Subcutaneous abdominal adipose tissue (tissue), 5 donors: ENCODE measurements around the gene CLSTN1.
"Not testable (repeated sequence)": the region's sequence is repeated elsewhere in the genome, so short reads cannot be mapped to it uniquely, and the experiment has no call there.

Source experiments
- H3K27ac ChIP-seq: one replicate; pipeline ENCODE4 v1.7.0; 2013; ENCODE audit warnings: low read depth, mild to moderate bottlenecking, inconsistent platforms, low read length, moderate library complexity
- H3K27me3 ChIP-seq, 5 donors: one replicate each; pipeline ENCODE4 v1.7.0; 2013; ENCODE audit warnings: low read length in 5 of 5, inconsistent platforms in 1 of 5; ENCODE audit not compliant: control insufficient read depth in 5 of 5, insufficient read depth in 4 of 5
- H3K36me3 ChIP-seq, 5 donors: one replicate each; pipeline ENCODE4 v1.7.0; 2013; ENCODE audit warnings: low read length in 5 of 5; ENCODE audit not compliant: control insufficient read depth in 5 of 5, insufficient read depth in 5 of 5
- H3K4me1 ChIP-seq, 5 donors: one replicate each; pipeline ENCODE4 v1.7.0; 2013; ENCODE audit warnings: low read length in 5 of 5, mild to moderate bottlenecking in 3 of 5, moderate library complexity in 1 of 5; ENCODE audit not compliant: control insufficient read depth in 5 of 5, insufficient read depth in 5 of 5
- H3K4me3 ChIP-seq, 5 donors: one replicate each; pipeline ENCODE4 v1.7.0; 2013; ENCODE audit warnings: low read length in 5 of 5, low read depth in 1 of 5
- H3K9ac ChIP-seq, 5 donors: one replicate each; pipeline ENCODE4 v1.7.0; 2013; ENCODE audit warnings: low read length in 5 of 5, mild to moderate bottlenecking in 4 of 5, moderate library complexity in 3 of 5
- H3K9me3 ChIP-seq, 5 donors: one replicate each; pipeline ENCODE4 v1.7.0; 2013; ENCODE audit warnings: low read length in 5 of 5; ENCODE audit not compliant: control insufficient read depth in 5 of 5
- donor health status: healthy.
- donor health status: healthy.
- donor health status: healthy.
- donor health status: healthy.
- donor health status: healthy.

Gene CLSTN1

DNA sequence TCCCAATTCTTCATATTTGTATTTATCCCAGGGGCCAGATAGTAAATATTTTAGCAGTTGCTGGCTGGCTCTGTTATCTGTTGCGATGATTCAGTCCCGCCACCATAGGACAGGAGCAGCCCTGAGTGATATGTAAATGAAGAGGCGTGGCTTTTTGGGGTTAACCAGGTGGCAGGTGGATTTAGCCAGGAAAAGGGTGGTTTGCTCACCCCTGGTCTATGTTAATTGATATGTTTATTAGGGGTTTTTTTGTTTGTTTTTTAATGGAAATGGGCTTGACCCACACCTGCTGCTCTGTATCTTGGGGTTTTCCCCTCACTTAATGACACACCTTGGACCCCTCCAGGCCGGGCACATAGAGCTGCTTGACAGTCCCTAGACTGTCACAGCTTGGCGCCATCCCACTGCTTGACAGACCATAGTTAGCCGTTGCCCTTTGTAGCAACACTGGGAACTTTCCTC lies 109.5 kb downstream of the CLSTN1 start:
- H3K36me3 ChIP-seq: peaks cover 0 to 52% (median 22%) of the 10 kb centered on the region in 5 donors
- peaks cover 0 to 23% (median 8%) of the 10 kb centered on the region in 5 donors for H3K4me1 ChIP-seq
- no peaks in the 10 kb centered on the region for H3K9me3 ChIP-seq
- H3K27ac ChIP-seq: no peak overlapping the region
- no peak overlapping the region for H3K4me3 ChIP-seq
- H3K27me3 ChIP-seq: no peaks in the 10 kb centered on the region
- no peak overlapping the region for H3K9ac ChIP-seq

DNA sequence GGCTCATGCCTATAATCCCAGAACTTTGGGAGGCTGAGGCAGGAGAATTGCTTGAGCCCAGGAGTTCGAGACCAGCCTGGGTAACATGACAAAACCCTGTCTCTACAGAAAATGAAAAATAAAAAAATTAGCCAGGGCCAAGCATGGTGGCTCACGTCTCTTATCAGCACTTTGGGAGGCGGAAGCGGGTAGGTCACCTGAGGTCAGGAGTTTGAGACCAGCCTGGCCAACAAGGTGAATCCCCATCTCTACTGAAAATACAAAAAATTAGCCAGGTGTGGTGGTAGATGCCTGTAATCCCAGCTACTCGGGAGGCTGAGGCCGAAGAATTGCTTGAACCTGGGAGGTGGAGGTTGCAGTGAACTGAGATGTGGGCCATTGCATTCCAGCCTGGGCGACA lies 111.0 kb downstream of the CLSTN1 start:
- H3K4me3 ChIP-seq, H3K27me3 ChIP-seq, H3K27ac ChIP-seq, H3K9me3 ChIP-seq, H3K9ac ChIP-seq: not testable (repeated sequence)
- Histone ChIP-seq H3K4me1 (peaks cover 0 to 10% (median 2%) of the 10 kb centered on the region in 5 donors), H3K36me3 (peaks cover 0 to 42% (median 22%) of the 10 kb centered on the region in 5 donors)

DNA sequence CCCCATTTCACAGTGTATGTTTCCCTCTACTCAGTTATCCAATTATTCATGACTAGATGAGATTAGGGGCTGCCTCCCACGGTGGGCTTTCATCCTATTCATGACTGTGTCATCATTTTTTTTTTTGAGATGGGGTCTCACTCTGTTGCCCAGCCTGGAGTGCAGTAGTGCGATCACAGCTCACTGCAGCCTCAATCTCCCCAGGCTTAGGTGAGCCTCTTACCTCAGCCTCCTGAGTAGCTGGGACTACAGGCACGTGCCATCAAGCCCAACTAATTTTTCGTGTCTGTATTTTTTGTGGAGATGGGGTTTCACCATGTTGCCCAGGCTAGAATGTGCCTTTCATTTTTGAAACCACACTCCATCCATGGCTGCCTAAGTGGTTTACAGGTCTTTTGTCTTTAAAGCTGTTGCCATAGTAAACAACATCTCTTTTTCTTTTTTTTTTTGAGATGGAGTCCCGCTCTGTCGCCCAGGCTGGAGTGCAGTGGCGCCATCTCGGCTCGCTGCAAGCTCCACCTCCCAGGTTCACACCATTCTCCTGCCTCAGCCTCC lies 112.2 kb downstream of the CLSTN1 start:
- Histone ChIP-seq H3K9me3 (no peaks in the 10 kb centered on the region), H3K27me3 (no peaks in the 10 kb centered on the region), H3K4me3 (no peak overlapping the region), H3K9ac (no peak overlapping the region), H3K36me3 (peaks cover 0 to 36% (median 18%) of the 10 kb centered on the region in 5 donors), H3K4me1 (no peaks in the 10 kb centered on the region), H3K27ac (no peak overlapping the region)

DNA sequence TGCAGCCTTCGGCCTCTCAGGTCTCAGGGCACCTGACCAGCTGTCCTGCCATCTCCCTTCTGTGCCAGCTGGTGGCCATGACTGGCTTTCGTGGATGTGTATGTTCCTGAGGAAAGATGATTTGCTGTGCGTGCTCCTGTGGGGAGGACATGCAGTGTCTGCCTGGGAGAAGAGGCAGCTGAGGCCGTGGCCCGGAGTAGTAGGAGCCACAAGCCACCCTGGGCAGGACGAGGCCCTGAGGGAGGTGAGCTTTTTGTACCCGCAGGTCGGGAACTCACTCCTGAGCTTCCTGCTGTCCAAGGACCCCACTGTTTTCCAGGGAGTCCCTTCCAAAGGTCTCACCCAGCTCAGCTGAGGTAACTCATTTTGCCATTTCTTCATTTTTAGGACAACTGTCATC lies 113.7 kb downstream of the CLSTN1 start:
- Histone ChIP-seq H3K4me1 (no peaks in the 10 kb centered on the region), H3K27ac (no peak overlapping the region), H3K36me3 (peaks cover 0 to 22% (median 10%) of the 10 kb centered on the region in 5 donors), H3K9ac (no peak overlapping the region), H3K9me3 (no peaks in the 10 kb centered on the region), H3K4me3 (no peak overlapping the region), H3K27me3 (no peaks in the 10 kb centered on the region)

DNA sequence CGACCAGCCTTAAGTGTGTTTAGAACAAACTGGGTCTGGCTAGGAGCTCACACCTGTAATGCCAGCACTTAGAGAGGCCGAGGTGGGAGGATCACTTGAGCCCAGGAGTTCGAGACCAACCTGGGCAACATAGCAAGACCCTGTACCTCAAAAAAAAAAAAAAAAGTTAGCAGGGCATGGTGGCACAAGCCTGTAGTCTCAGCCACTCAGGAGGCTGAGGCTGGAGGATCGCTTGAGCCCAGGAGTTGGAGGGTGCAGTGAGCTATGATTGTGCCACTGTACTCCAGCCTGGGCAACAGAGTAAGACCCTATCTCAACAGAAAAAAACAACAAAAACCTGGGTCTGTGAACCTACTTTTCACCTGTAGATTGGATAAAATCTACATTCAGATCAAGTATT lies 117.6 kb downstream of the CLSTN1 start:
- H3K4me1 ChIP-seq: no peaks in the 10 kb centered on the region
- H3K36me3 ChIP-seq: peaks cover 0 to 9% (median 5%) of the 10 kb centered on the region in 5 donors
- no peak overlapping the region for H3K4me3 ChIP-seq
- H3K27ac ChIP-seq: no peak overlapping the region
- H3K9me3 ChIP-seq: no peaks in the 10 kb centered on the region
- H3K27me3 ChIP-seq: no peaks in the 10 kb centered on the region
- no peak overlapping the region for H3K9ac ChIP-seq

DNA sequence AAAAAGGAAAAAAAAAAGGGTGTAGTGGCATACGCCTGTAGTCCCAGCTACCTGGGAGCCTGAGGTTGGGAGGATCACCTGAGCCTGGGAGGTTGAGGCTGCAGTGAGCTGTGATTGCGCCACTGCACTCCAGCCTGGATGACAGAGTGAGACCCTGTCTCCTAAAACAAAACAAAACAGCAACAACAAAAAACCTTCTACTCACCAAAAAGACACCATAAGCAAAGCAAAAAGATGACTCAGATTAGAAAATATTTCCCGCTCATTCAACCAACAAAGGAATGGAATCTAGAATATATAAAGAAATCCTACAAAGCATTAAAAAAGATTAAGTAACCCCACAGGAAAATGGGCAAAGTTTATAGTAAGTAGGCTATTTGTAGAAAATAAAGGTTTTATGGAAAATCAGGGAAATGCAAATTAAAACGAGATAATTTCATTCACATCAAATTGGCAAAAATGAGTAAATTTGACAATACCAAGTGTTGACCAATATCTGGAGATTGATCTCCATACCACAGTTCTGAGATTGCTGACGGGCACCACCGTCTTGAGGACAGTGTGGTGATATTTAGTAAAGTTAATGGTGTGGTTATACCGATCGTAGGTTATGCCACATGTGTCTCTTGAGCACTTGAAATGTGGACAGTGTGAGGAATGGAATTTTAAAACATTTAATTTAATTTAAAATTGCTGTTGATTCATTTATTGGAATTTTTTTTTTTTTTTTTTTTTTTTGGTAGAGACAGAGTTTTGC lies 118.2 kb downstream of the CLSTN1 start:
- no peaks in the 10 kb centered on the region for H3K27me3 ChIP-seq
- no peaks in the 10 kb centered on the region for H3K4me1 ChIP-seq
- H3K27ac ChIP-seq: no peak overlapping the region
- H3K4me3 ChIP-seq: no peak overlapping the region
- H3K9me3 ChIP-seq: no peaks in the 10 kb centered on the region
- no peak overlapping the region for H3K9ac ChIP-seq
- peaks cover 0 to 12% (median 3%) of the 10 kb centered on the region in 5 donors for H3K36me3 ChIP-seq

DNA sequence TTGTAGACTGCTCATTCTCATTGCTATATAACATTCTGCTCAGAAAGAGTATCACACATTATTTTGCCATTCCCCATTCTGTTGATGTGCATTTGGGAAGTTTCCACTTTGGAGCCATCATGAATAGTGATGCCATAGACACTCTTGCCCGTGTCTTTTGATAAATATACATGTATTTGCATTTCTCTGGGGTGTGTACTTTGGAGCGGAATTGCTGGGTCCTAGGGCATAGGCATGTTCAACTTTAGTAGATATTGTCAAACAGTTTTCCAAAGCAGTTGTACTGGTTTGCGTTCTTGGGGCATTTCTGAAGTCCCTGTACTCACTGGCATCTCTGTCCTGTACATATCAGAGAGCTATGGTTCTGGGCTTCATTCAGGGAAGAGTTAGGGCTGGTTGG lies 120.1 kb downstream of the CLSTN1 start:
- Histone ChIP-seq H3K9me3 (no peaks in the 10 kb centered on the region), H3K4me3 (no peak overlapping the region), H3K27me3 (no peaks in the 10 kb centered on the region), H3K27ac (no peak overlapping the region), H3K36me3 (peaks cover 0 to 10% (median 0%) of the 10 kb centered on the region in 5 donors), H3K4me1 (no peaks in the 10 kb centered on the region), H3K9ac (no peak overlapping the region)

DNA sequence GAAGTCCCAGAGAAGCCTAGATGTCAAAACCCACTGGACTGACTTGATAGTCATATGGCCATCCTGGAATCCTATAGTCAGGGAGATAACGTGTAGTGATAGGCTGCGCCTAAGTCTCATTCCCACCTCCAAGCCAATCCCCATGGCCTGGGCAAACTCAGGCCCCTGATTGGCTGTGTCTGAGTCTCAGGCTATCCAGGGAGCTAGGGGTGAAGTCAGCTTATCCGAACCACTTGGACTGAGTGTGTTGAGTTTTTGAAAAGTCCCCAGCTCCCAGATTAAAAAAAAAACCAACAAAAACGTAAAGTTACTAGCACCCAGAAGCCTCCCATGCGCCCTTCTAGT lies 120.6 kb downstream of the CLSTN1 start:
- Histone ChIP-seq H3K9ac (no peak overlapping the region), H3K9me3 (no peaks in the 10 kb centered on the region), H3K4me1 (no peaks in the 10 kb centered on the region), H3K4me3 (no peak overlapping the region), H3K27ac (no peak overlapping the region), H3K27me3 (no peaks in the 10 kb centered on the region), H3K36me3 (peaks cover 0 to 10% (median 0%) of the 10 kb centered on the region in 5 donors)

DNA sequence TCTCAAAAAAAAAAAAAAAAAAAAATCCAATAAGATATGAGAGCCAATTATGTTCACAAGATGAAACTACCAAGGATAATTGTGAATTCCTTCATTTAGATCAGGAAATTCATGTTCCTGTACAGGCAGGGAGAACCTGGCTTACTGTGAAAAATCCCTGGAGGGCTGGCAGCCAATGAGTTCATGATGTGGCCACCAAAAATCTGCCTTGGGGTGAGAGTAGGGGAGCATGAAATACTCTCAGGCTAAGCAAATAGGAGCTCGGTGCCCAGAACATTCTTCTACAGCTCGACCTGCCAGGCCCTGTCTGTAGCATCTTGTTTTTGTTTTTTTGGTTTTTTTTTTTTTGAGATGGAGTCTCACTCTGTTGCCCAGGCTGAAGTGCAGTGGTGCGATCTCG lies 122.1 kb downstream of the CLSTN1 start:
- Histone ChIP-seq H3K27me3 (no peaks in the 10 kb centered on the region), H3K4me1 (no peaks in the 10 kb centered on the region), H3K4me3 (no peak overlapping the region), H3K27ac (no peak overlapping the region), H3K9me3 (no peaks in the 10 kb centered on the region), H3K36me3 (peaks cover 0 to 10% (median 0%) of the 10 kb centered on the region in 5 donors), H3K9ac (no peak overlapping the region)

DNA sequence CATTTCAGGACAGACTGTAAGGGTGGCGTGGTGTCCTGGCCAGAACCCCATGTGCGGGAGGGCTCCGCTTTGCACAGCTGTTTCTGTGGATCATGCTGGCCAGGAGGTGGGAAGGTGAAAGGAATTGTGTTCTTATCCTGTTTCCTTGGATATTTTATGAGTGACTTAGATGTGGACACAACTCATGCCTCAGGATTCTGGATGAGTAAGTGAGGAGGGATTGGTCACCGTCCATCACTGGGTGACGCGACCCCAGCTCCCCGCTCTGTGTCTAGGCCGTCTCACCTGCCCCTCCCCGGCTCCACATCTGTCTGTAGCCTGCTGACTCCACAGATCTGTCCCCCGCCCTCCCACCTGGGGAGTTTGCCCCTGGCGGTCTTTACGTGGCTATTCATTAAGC lies 123.4 kb downstream of the CLSTN1 start:
- Histone ChIP-seq H3K9me3 (no peaks in the 10 kb centered on the region), H3K27me3 (no peaks in the 10 kb centered on the region), H3K27ac (no peak overlapping the region), H3K4me1 (no peaks in the 10 kb centered on the region), H3K9ac (no peak overlapping the region), H3K36me3 (peaks cover 0 to 10% (median 0%) of the 10 kb centered on the region in 5 donors), H3K4me3 (no peak overlapping the region)
